HEK293 (cell line): ENCODE results near the gene IMMP1L.

Source experiments
- CTCF ChIA-PET: fragments of 350-600 bp; formaldehyde crosslinking; extraction: SDS; loops from one replicate; lab custom pipeline; 2021; ENCODE audit warnings: antibody characterized with exemption; lab: Yijun Ruan, JAX
- POLR2A ChIA-PET: fragments of 300-600 bp; formaldehyde crosslinking; extraction: SDS; loops from one replicate; lab custom pipeline; 2020; ENCODE audit warnings: antibody characterized with exemption, inconsistent platforms; lab: Yijun Ruan, JAX
- H3K27ac ChIP-seq: fragments of 200-500 bp; sonication (Bioruptor generic); 2 replicates; pipeline ENCODE4 v1.5.1; 2014; ENCODE audit warnings: low read depth, low read length, control low read depth, inconsistent platforms; ENCODE audit errors: extremely low read depth
- H3K36me3 ChIP-seq, 2 experiments: fragments of 200-500 bp in 1 of 2; sonication (Bioruptor generic) in 1 of 2; 1 replicate in 1 of 2; 2 replicates in 1 of 2; pipeline ENCODE4 v1.5.1; 2014 to 2017; ENCODE audit warnings: inconsistent platforms in 2 of 2, low read length in 2 of 2; ENCODE audit not compliant: control insufficient read depth in 2 of 2, insufficient read depth in 1 of 2
- H3K4me1 ChIP-seq: fragments of 200-500 bp; sonication (Bioruptor generic); 2 replicates; pipeline ENCODE4 v1.5.1; 2014; ENCODE audit warnings: mild to moderate bottlenecking, low read length, inconsistent platforms; ENCODE audit not compliant: control insufficient read depth, insufficient read depth
- H3K4me3 ChIP-seq: 2 replicates; pipeline ENCODE4 v1.5.1; 2011; ENCODE audit warnings: low read depth, mild to moderate bottlenecking, control low read depth, low read length, moderate library complexity
- H3K9me3 ChIP-seq: fragments of 200-500 bp; sonication (Bioruptor generic); 2 replicates; pipeline ENCODE4 v1.5.1; 2014; ENCODE audit warnings: low read depth, low read length, inconsistent platforms; ENCODE audit not compliant: control insufficient read depth, insufficient read depth
- FEZF1 ChIP-seq: fragments of 450-650 bp; formaldehyde crosslinking; IDR thresholded peaks from 2 replicates; pipeline ENCODE4 v1.5.1; 2016; ENCODE audit warnings: missing biosample characterization, missing genetic modification characterization
- SETDB1 ChIP-seq: IDR thresholded peaks from one replicate; pipeline ENCODE4 v1.6.1; 2017; ENCODE audit warnings: mild to moderate bottlenecking, low read length, moderate library complexity, mixed read lengths; ENCODE audit not compliant: insufficient read length
- ZBTB8A ChIP-seq: fragments of 450-650 bp; formaldehyde crosslinking; IDR thresholded peaks from 2 replicates; pipeline ENCODE4 v1.5.1; 2016; ENCODE audit warnings: missing biosample characterization, missing genetic modification characterization
- ZFP69B ChIP-seq: fragments of 450-650 bp; formaldehyde crosslinking; IDR thresholded peaks from 2 replicates; pipeline ENCODE4 v1.5.1; 2016; ENCODE audit warnings: missing biosample characterization, missing genetic modification characterization
- ZNF121 ChIP-seq: fragments of 450-650 bp; formaldehyde crosslinking; IDR thresholded peaks from 2 replicates; pipeline ENCODE4 v1.5.1; 2016; ENCODE audit warnings: missing biosample characterization, missing genetic modification characterization
- ZNF133 ChIP-seq: fragments of 450-650 bp; formaldehyde crosslinking; IDR thresholded peaks from 2 replicates; pipeline ENCODE4 v1.5.1; 2016; ENCODE audit warnings: missing biosample characterization, missing genetic modification characterization
- ZNF155 ChIP-seq: fragments of 450-650 bp; formaldehyde crosslinking; IDR thresholded peaks from 2 replicates; pipeline ENCODE4 v1.5.1; 2016; ENCODE audit warnings: missing biosample characterization, missing genetic modification characterization
- ZNF175 ChIP-seq: fragments of 450-650 bp; formaldehyde crosslinking; IDR thresholded peaks from 2 replicates; pipeline ENCODE4 v1.5.1; 2016; ENCODE audit warnings: missing biosample characterization, missing genetic modification characterization
- ZNF223 ChIP-seq: fragments of 450-650 bp; formaldehyde crosslinking; IDR thresholded peaks from 2 replicates; pipeline ENCODE4 v1.5.1; 2016; ENCODE audit warnings: missing biosample characterization, missing genetic modification characterization
- ZNF473 ChIP-seq: fragments of 450-650 bp; formaldehyde crosslinking; IDR thresholded peaks from 2 replicates; pipeline ENCODE4 v1.5.1; 2017; ENCODE audit warnings: missing biosample characterization, missing genetic modification characterization
- ZNF521 ChIP-seq: fragments of 450-650 bp; formaldehyde crosslinking; IDR thresholded peaks from 2 replicates; pipeline ENCODE4 v1.5.1; 2017; ENCODE audit warnings: missing biosample characterization, mild to moderate bottlenecking, missing genetic modification characterization
- ZNF548 ChIP-seq: fragments of 450-650 bp; formaldehyde crosslinking; IDR thresholded peaks from 2 replicates; pipeline ENCODE4 v1.5.1; 2016; ENCODE audit warnings: missing biosample characterization, missing genetic modification characterization
- ZNF768 ChIP-seq: fragments of 450-650 bp; formaldehyde crosslinking; IDR thresholded peaks from 2 replicates; pipeline ENCODE4 v1.5.1; 2018; ENCODE audit warnings: missing biosample characterization, mild to moderate bottlenecking, missing genetic modification characterization
- ZNF777 ChIP-seq: fragments of 450-650 bp; formaldehyde crosslinking; IDR thresholded peaks from 2 replicates; pipeline ENCODE4 v1.5.1; 2017; ENCODE audit warnings: missing biosample characterization, missing genetic modification characterization, borderline replicate concordance
- TF ChIP-seq, protein P1 (sequence below): fragments of 450-650 bp; formaldehyde crosslinking; conservative IDR thresholded peaks from 2 replicates; pipeline ENCODE4 v1.5.1; 2016; ENCODE audit warnings: low read depth, missing biosample characterization, missing genetic modification characterization
- TF ChIP-seq, protein P2 (sequence below): fragments of 450-650 bp; formaldehyde crosslinking; IDR thresholded peaks from 2 replicates; pipeline ENCODE4 v1.5.1; 2016; ENCODE audit warnings: missing biosample characterization, missing genetic modification characterization

IMMP1L gene

DNA sequence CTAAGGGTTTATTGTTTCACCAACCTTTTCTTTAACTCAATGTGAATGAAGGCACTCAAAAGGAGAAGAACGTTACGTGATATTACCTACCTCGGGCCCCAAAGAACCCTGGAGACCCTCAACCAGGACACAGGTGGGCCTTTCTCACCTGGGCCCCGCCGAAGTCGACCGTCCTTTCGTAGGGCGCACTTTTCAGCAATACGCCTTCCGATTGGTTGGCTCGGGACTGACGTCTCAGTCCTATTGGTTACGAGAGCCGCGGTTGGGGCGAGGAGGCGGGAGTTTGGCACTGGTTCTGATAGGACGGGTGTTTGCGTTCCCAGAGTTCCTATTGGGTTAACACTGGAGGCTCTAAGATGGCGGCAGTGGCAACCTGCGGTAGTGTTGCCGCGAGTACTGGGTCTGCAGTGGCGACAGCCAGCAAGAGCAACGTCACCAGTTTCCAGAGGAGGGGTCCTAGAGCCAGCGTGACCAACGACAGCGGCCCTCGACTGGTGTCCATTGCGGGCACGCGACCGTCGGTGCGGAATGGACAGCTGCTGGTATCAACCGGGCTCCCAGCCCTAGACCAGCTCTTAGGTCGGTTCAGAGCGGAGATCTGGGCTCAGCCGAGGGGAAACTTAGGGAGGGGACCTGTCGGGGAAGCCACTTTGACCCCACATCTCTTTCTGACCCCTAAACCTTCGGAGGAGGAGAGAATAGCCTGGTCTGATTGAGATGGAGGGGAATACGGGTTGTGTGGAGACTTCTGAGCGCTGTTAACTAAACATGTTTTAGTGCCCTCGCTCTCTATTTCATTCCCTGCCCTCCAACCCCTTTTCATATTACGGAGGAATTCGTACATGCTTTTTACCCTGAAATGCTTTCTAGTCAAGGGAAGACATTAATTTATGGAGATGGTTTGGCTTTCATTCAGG, at the start of gene IMMP1L, which contains the start of gene ELP4 (continued):
- TF ChIP-seq ZNF473 (no peak), ZNF133 (tag by site-specific recombination) (no peak)

DNA sequence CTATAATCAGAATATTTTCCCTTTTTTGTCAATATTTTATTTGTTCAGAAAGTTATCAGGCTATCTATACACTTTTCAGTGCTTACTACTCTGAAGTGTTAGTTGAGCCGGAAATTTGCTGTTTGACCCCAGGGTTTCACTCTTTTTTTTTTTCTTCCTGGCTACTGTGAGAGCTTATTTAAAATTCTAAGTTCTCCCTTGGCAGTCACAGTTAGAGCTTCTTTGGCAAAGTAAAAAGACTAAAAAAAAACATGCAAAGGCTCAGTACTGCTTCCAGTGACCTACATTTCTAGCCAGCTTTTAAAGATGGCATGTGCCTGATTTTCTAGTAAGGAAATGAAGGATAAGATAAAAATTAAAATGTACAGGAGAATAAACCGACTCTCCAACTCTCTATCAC, 48.6 kb upstream of the IMMP1L start:
- TF ChIP-seq ZFP69B (tag by site-specific recombination): no peak
- no peaks in the 10 kb centered on the region for H3K4me1 ChIP-seq
- H3K9me3 ChIP-seq: no peaks in the 10 kb centered on the region
- H3K27ac ChIP-seq: no peak overlapping the region
- POLR2A ChIA-PET: no interaction called here
- H3K4me3 ChIP-seq: no peak overlapping the region
- no peaks in the 10 kb centered on the region for H3K36me3 ChIP-seq
- CTCF ChIA-PET: interaction anchor here (0.8 to 1.6 kb wide), 2 partner anchors 28 to 317 kb away, joined by 3 to 4 read pairs; no protein-coding TSS in a partner anchor

DNA sequence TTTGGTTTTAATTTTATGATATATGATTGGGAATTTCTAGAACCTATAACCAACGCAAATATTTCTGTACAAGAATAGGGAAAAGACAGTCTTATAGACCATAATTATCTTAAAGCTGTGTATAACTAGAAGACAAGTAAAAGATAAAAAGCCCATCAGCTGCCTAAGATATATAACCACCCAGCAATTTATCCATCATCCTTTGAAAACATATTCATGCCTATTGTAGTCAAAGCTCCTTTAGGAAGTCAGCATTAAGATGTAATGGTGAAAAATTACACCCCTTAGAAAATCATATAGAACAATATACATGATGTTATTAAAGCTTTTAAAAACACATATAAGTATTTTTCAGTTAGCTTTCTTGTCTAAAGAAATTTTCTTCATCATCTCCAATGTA, 46.5 kb upstream of the IMMP1L start:
- no peaks in the 10 kb centered on the region for H3K36me3 ChIP-seq
- no peak overlapping the region for H3K4me3 ChIP-seq
- ChIA-PET CTCF (no interaction called here), POLR2A (no interaction called here)
- H3K9me3 ChIP-seq: no peaks in the 10 kb centered on the region
- no peak for TF ChIP-seq ZNF155
- TF ChIP-seq ZNF521 (tag by site-specific recombination): no peak
- no peak for TF ChIP-seq ZNF121 (tag by site-specific recombination)
- no peak for TF ChIP-seq ZBTB8A
- no peak for TF ChIP-seq FEZF1 (tag by site-specific recombination)
- TF ChIP-seq ZNF223 (tag by site-specific recombination): no peak
- no peak for TF ChIP-seq ZNF777 (tag by site-specific recombination)
- no peak for TF ChIP-seq ZNF175 (tag by site-specific recombination)
- TF ChIP-seq ZNF548 (tag by site-specific recombination): no peak
- TF ChIP-seq ZNF768 (tag by site-specific recombination): no peak
- TF ChIP-seq, protein P1, sequence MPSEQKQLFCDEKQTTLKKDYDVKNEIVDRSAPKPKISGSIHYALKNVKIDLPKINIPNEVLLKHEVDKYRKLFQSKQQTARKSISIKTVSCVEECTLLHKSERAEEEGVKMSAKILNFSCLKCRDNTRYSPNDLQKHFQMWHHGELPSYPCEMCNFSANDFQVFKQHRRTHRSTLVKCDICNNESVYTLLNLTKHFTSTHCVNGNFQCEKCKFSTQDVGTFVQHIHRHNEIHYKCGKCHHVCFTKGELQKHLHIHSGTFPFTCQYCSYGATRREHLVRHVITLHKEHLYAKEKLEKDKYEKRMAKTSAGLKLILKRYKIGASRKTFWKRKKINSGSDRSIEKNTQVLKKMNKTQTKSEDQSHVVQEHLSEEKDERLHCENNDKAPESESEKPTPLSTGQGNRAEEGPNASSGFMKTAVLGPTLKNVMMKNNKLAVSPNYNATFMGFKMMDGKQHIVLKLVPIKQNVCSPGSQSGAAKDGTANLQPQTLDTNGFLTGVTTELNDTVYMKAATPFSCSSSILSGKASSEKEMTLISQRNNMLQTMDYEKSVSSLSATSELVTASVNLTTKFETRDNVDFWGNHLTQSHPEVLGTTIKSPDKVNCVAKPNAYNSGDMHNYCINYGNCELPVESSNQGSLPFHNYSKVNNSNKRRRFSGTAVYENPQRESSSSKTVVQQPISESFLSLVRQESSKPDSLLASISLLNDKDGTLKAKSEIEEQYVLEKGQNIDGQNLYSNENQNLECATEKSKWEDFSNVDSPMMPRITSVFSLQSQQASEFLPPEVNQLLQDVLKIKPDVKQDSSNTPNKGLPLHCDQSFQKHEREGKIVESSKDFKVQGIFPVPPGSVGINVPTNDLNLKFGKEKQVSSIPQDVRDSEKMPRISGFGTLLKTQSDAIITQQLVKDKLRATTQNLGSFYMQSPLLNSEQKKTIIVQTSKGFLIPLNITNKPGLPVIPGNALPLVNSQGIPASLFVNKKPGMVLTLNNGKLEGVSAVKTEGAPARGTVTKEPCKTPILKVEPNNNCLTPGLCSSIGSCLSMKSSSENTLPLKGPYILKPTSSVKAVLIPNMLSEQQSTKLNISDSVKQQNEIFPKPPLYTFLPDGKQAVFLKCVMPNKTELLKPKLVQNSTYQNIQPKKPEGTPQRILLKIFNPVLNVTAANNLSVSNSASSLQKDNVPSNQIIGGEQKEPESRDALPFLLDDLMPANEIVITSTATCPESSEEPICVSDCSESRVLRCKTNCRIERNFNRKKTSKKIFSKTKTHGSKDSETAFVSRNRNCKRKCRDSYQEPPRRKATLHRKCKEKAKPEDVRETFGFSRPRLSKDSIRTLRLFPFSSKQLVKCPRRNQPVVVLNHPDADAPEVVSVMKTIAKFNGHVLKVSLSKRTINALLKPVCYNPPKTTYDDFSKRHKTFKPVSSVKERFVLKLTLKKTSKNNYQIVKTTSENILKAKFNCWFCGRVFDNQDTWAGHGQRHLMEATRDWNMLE (tag by site-specific recombination): no peak
- no peak for TF ChIP-seq SETDB1
- TF ChIP-seq, protein P2, sequence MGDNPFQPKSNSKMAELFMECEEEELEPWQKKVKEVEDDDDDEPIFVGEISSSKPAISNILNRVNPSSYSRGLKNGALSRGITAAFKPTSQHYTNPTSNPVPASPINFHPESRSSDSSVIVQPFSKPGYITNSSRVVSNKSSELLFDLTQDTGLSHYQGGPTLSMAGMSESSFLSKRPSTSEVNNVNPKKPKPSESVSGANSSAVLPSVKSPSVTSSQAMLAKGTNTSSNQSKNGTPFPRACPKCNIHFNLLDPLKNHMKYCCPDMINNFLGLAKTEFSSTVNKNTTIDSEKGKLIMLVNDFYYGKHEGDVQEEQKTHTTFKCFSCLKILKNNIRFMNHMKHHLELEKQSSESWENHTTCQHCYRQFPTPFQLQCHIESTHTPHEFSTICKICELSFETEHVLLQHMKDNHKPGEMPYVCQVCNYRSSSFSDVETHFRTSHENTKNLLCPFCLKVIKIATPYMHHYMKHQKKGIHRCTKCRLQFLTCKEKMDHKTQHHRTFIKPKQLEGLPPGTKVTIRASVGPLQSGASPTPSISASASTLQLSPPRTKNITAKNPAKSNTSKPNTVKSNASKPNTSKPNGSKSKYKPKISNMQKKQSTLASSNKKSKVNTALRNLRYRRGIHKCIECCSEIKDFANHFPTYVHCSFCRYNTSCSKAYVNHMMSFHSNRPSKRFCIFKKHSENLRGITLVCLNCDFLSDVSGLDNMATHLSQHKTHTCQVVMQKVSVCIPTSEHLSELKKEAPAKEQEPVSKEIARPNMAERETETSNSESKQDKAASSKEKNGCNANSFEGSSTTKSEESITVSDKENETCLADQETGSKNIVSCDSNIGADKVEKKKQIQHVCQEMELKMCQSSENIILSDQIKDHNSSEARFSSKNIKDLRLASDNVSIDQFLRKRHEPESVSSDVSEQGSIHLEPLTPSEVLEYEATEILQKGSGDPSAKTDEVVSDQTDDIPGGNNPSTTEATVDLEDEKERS (tag by site-specific recombination): no peak
- H3K4me1 ChIP-seq: no peaks in the 10 kb centered on the region
- H3K27ac ChIP-seq: no peak overlapping the region
